Duodenal mucosa (tissue), 2 donors: ENCODE measurements around the gene CCDC154.

Experiments used
- H3K27ac ChIP-seq: one replicate; pipeline ENCODE4 v1.7.0; 2013; ENCODE audit warnings: low read depth, low read length
- H3K27me3 ChIP-seq, 2 donors: one replicate each; pipeline ENCODE4 v1.7.0; 2013; ENCODE audit warnings: low read length in 2 of 2, control low read depth in 1 of 2; ENCODE audit not compliant: insufficient read depth in 2 of 2, control insufficient read depth in 1 of 2
- H3K36me3 ChIP-seq, 2 donors: one replicate each; pipeline ENCODE4 v1.7.0; 2013; ENCODE audit warnings: low read length in 2 of 2, control low read depth in 1 of 2; ENCODE audit not compliant: insufficient read depth in 2 of 2, control insufficient read depth in 1 of 2
- H3K4me1 ChIP-seq, 2 donors: one replicate each; pipeline ENCODE4 v1.7.0; 2013; ENCODE audit warnings: low read length in 2 of 2, control low read depth in 1 of 2; ENCODE audit not compliant: insufficient read depth in 2 of 2, control insufficient read depth in 1 of 2
- H3K4me3 ChIP-seq, 2 donors: one replicate each; pipeline ENCODE4 v1.7.0; 2013; ENCODE audit warnings: low read length in 2 of 2, low read depth in 1 of 2
- H3K9ac ChIP-seq, 2 donors: one replicate each; pipeline ENCODE4 v1.7.0; 2013; ENCODE audit warnings: low read length in 2 of 2, low read depth in 1 of 2
- H3K9me3 ChIP-seq, 2 donors: one replicate each; pipeline ENCODE4 v1.7.0; 2013; ENCODE audit warnings: low read length in 2 of 2, control low read depth in 1 of 2; ENCODE audit not compliant: control insufficient read depth in 1 of 2

Gene CCDC154

GRCh38 chr16:1464196-1464893 lies 20.0 kb upstream of the CCDC154 start:
- Histone ChIP-seq H3K9me3 (no peaks in the 10 kb centered on the region), H3K27me3 (no peaks in the 10 kb centered on the region), H3K27ac (no peak overlapping the region), H3K4me1 (no peaks in the 10 kb centered on the region), H3K9ac (no peak overlapping the region), H3K4me3 (no peak overlapping the region), H3K36me3 (peaks cover 4 to 19% of the 10 kb centered on the region in 2 donors)

GRCh38 chr16:1461146-1461545 lies 16.8 kb upstream of the CCDC154 start:
- Histone ChIP-seq H3K4me3 (no peak overlapping the region), H3K36me3 (peaks cover 12 to 29% of the 10 kb centered on the region in 2 donors)

GRCh38 chr16:1460602-1461138 lies 16.3 kb upstream of the CCDC154 start:
- Histone ChIP-seq H3K9ac (no peak overlapping the region), H3K4me1 (no peaks in the 10 kb centered on the region), H3K4me3 (no peak overlapping the region), H3K27me3 (no peaks in the 10 kb centered on the region), H3K27ac (no peak overlapping the region), H3K9me3 (no peaks in the 10 kb centered on the region), H3K36me3 (peaks cover 12 to 34% of the 10 kb centered on the region in 2 donors)

More at GRCh38 chr16:1461146-1461545, 16.8 kb upstream of the CCDC154 start:
- Histone ChIP-seq H3K9ac (no peak overlapping the region), H3K4me1 (no peaks in the 10 kb centered on the region), H3K9me3 (no peaks in the 10 kb centered on the region), H3K27me3 (no peaks in the 10 kb centered on the region), H3K27ac (no peak overlapping the region)

GRCh38 chr16:1459967-1460366 lies 15.6 kb upstream of the CCDC154 start:
- H3K36me3 ChIP-seq = peaks cover 12 to 38% of the 10 kb centered on the region in 2 donors

GRCh38 chr16:1458977-1459341 lies 14.6 kb upstream of the CCDC154 start:
- Histone ChIP-seq H3K27ac (no peak overlapping the region), H3K36me3 (peaks cover 14 to 40% of the 10 kb centered on the region in 2 donors), H3K9ac (no peak overlapping the region), H3K4me3 (no peak overlapping the region), H3K27me3 (no peaks in the 10 kb centered on the region), H3K9me3 (no peaks in the 10 kb centered on the region), H3K4me1 (no peaks in the 10 kb centered on the region)

More at GRCh38 chr16:1459967-1460366, 15.6 kb upstream of the CCDC154 start:
- Histone ChIP-seq H3K9ac (no peak overlapping the region), H3K4me3 (no peak overlapping the region), H3K9me3 (no peaks in the 10 kb centered on the region), H3K27me3 (no peaks in the 10 kb centered on the region), H3K4me1 (no peaks in the 10 kb centered on the region), H3K27ac (no peak overlapping the region)

- H3K9me3 ChIP-seq = no peaks in the 10 kb centered on the region
- H3K4me3 ChIP-seq = no peak overlapping the region
- no peak overlapping the region for H3K27ac ChIP-seq
- H3K4me1 ChIP-seq = no peaks in the 10 kb centered on the region
- no peaks in the 10 kb centered on the region for H3K27me3 ChIP-seq
- no peak overlapping the region for H3K9ac ChIP-seq
- peaks cover 17 to 45% of the 10 kb centered on the region in 2 donors for H3K36me3 ChIP-seq
These were observed 14.1 kb upstream of the CCDC154 start for GRCh38 chr16:1458336-1458976.

GRCh38 chr16:1457489-1458245 lies 13.3 kb upstream of the CCDC154 start:
- H3K27me3 ChIP-seq = no peaks in the 10 kb centered on the region
- no peak overlapping the region for H3K4me3 ChIP-seq
- peaks cover 19 to 51% of the 10 kb centered on the region in 2 donors for H3K36me3 ChIP-seq
- H3K9ac ChIP-seq = no peak overlapping the region
- no peaks in the 10 kb centered on the region for H3K4me1 ChIP-seq
- no peak overlapping the region for H3K27ac ChIP-seq
- H3K9me3 ChIP-seq = no peaks in the 10 kb centered on the region

- Histone ChIP-seq H3K27me3 (no peaks in the 10 kb centered on the region), H3K27ac (no peak overlapping the region), H3K4me3 (no peak overlapping the region), H3K9me3 (no peaks in the 10 kb centered on the region), H3K9ac (no peak overlapping the region), H3K36me3 (peaks cover 19 to 58% of the 10 kb centered on the region in 2 donors), H3K4me1 (no peaks in the 10 kb centered on the region)
These were observed 12.6 kb upstream of the CCDC154 start for GRCh38 chr16:1456951-1457350.

GRCh38 chr16:1455190-1456171 lies 11.1 kb upstream of the CCDC154 start:
- Histone ChIP-seq H3K9me3 (no peaks in the 10 kb centered on the region), H3K4me3 (no peak overlapping the region), H3K36me3 (peaks cover 19 to 62% of the 10 kb centered on the region in 2 donors), H3K27me3 (no peaks in the 10 kb centered on the region), H3K4me1 (no peaks in the 10 kb centered on the region), H3K9ac (no peak overlapping the region), H3K27ac (no peak overlapping the region)
